Neuronal stem cell (in vitro differentiated cells): ENCODE measurements around the gene SUGP2.
A peak's percentile ranks its signal among the peaks of the same experiment; 100 is the strongest.

Experiments
- DNase-seq: peaks from one replicate; pipeline ENCODE4 v3.0.0-alpha.2; 2013; ENCODE audit warnings: low spot score
- H2AFZ ChIP-seq: one replicate; pipeline ENCODE4 v1.6.1; 2013; ENCODE audit warnings: mild to moderate bottlenecking, low read length, inconsistent platforms
- H2AK5ac ChIP-seq: 2 replicates; pipeline ENCODE4 v1.6.1; 2013; ENCODE audit warnings: low read depth, mild to moderate bottlenecking, inconsistent platforms, low read length, moderate library complexity, mixed read lengths
- H2BK120ac ChIP-seq: 2 replicates; pipeline ENCODE4 v1.6.1; 2013; ENCODE audit warnings: low read depth, mild to moderate bottlenecking, inconsistent platforms, low read length, moderate library complexity, mixed read lengths
- H2BK12ac ChIP-seq: one replicate; pipeline ENCODE4 v1.6.1; 2013; ENCODE audit warnings: low read length, inconsistent platforms
- H2BK15ac ChIP-seq: 2 replicates; pipeline ENCODE4 v1.6.1; 2013; ENCODE audit warnings: mild to moderate bottlenecking, low read length, inconsistent platforms, mixed read lengths
- H2BK5ac ChIP-seq: one replicate; pipeline ENCODE4 v1.6.1; 2013; ENCODE audit warnings: inconsistent platforms, mild to moderate bottlenecking, low read length, moderate library complexity
- H3K14ac ChIP-seq: one replicate; pipeline ENCODE4 v1.6.1; 2013; ENCODE audit warnings: low read length, inconsistent platforms
- H3K18ac ChIP-seq: 2 replicates; pipeline ENCODE4 v1.6.1; 2013; ENCODE audit warnings: low read length, inconsistent platforms
- H3K23ac ChIP-seq: 2 replicates; pipeline ENCODE4 v1.6.1; 2013; ENCODE audit warnings: low read depth, mild to moderate bottlenecking, mixed read lengths, low read length, inconsistent platforms; ENCODE audit not compliant: poor library complexity
- H3K27ac ChIP-seq: replicated peaks from 3 replicates; pipeline ENCODE4 v1.5.1; 2013; ENCODE audit warnings: low read length, inconsistent platforms
- H3K27me3 ChIP-seq, 3 experiments: 2 replicates each; pipeline ENCODE4 v1.6.1; 2013; ENCODE audit warnings: low read length in 3 of 3, mild to moderate bottlenecking in 2 of 3, inconsistent platforms in 1 of 3, low read depth in 1 of 3, mixed read lengths in 1 of 3, moderate library complexity in 1 of 3; ENCODE audit not compliant: control insufficient read depth in 3 of 3, insufficient read depth in 3 of 3
- H3K36me3 ChIP-seq, 2 donors: replicated peaks in 1 of 2; 2 replicates each; pipeline ENCODE4 v1.6.1; 2013; ENCODE audit warnings: low read length in 2 of 2; ENCODE audit not compliant: control insufficient read depth in 2 of 2, insufficient read depth in 2 of 2
- H3K4ac ChIP-seq: 2 replicates; pipeline ENCODE4 v1.6.1; 2013; ENCODE audit warnings: inconsistent platforms, mild to moderate bottlenecking, low read length, moderate library complexity
- H3K4me1 ChIP-seq, 2 donors: 1 replicate in 1 of 2; 2 replicates in 1 of 2; pipeline ENCODE4 v1.6.1; 2013; ENCODE audit warnings: low read length in 2 of 2, low read depth in 1 of 2; ENCODE audit not compliant: control insufficient read depth in 2 of 2, insufficient read depth in 1 of 2
- H3K4me2 ChIP-seq: one replicate; pipeline ENCODE4 v1.6.1; 2013; ENCODE audit warnings: mild to moderate bottlenecking, low read length, inconsistent platforms; ENCODE audit not compliant: insufficient read depth, poor library complexity, severe bottlenecking
- H3K4me3 ChIP-seq, 2 donors: 2 replicates each; pipeline ENCODE4 v1.5.1; 2013; ENCODE audit warnings: low read length in 2 of 2, mild to moderate bottlenecking in 2 of 2, inconsistent platforms in 1 of 2, moderate library complexity in 1 of 2
- H3K79me1 ChIP-seq: one replicate; pipeline ENCODE4 v1.6.1; 2013; ENCODE audit warnings: low read depth, mild to moderate bottlenecking, inconsistent platforms, low read length, moderate library complexity
- H3K9ac ChIP-seq: one replicate; pipeline ENCODE4 v1.6.1; 2013; ENCODE audit warnings: mild to moderate bottlenecking, low read depth, low read length, inconsistent platforms; ENCODE audit not compliant: poor library complexity
- H3K9me3 ChIP-seq, 2 donors: replicated peaks in 1 of 2; 2 replicates each; pipeline versions ENCODE3 to v1.6.1; 2013; ENCODE audit warnings: low read length in 2 of 2, mild to moderate bottlenecking in 2 of 2, inconsistent platforms in 1 of 2, low read depth in 1 of 2, mixed read lengths in 1 of 2, moderate library complexity in 1 of 2; ENCODE audit not compliant: control insufficient read depth in 2 of 2, insufficient read depth in 1 of 2
- H4K8ac ChIP-seq: one replicate; pipeline ENCODE4 v1.6.1; 2013; ENCODE audit warnings: low read depth, mild to moderate bottlenecking, inconsistent platforms, low read length, moderate library complexity
- H4K91ac ChIP-seq: one replicate; pipeline ENCODE4 v1.6.1; 2013; ENCODE audit warnings: low read length, low read depth, mild to moderate bottlenecking, inconsistent platforms; ENCODE audit not compliant: poor library complexity
- WGBS, 2 donors: extraction: QIAGEN DNeasy Blood & Tissue Kit; methylation state at CpG; one replicate each; pipeline ENCODE4 v1.1.7; 2013; ENCODE audit warnings: missing lambda C conversion rate in 2 of 2, mixed read lengths in 1 of 2; ENCODE audit not compliant: insufficient read length in 2 of 2, insufficient replicate concordance in 1 of 2; ENCODE audit errors: extremely low coverage in 2 of 2; 5-methylcytosine and 5-hydroxymethylcytosine counted together

The SUGP2 gene

DNA sequence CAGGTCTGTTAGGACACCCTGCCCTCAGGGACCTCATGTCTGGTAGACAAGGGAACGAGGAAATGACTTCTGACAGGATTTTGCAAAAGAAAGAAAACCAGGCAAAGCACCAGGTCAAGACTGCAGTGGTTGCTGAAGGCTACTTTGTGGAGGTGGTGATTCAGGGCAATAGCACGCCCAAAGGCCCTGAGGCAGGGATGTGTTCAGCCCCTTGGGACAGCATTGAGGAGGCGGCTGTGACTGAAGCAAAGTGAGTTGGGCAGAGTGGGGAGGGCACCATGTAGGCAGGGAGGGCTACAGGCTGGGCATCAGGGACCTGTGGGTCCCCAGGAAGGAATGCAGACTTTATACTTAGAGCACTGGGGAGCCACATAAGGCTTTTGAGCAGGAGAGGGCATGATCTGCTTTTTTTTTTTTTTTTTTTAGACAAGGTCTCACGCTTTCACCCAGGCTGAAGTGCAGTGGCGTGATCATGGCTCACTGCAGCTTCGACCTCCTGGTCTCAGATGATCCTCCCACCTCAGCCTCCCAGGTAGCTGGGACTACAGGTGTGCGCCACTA, 81.5 kb downstream of the SUGP2 start:
- Histone ChIP-seq H3K23ac (no peak overlapping the region), H3K27ac (no peak overlapping the region), H2AK5ac (no peak overlapping the region), H3K18ac (no peak overlapping the region), H2BK15ac (no peak overlapping the region), H2AFZ (no peak overlapping the region), H3K4me2 (no peak overlapping the region), H3K14ac (no peak overlapping the region), H3K27me3 (no peaks in the 10 kb centered on the region), H3K4me3 (no peak overlapping the region), H3K9me3 (no peaks in the 10 kb centered on the region), H3K36me3 (peaks cover under 1 to 5% of the 10 kb centered on the region in 2 donors), H2BK120ac (no peak overlapping the region), H2BK5ac (no peak overlapping the region), H3K4ac (no peak overlapping the region), H3K9ac (no peak overlapping the region), H4K8ac (no peak overlapping the region), H2BK12ac (no peak overlapping the region), H4K91ac (no peak overlapping the region), H3K79me1 (no peaks in the 10 kb centered on the region), H3K4me1 (no peaks in the 10 kb centered on the region)
- no peak for DNase-seq
- no CpG with 5 or more reads among the region's 7 CpGs for WGBS, 2 donors

GRCh38 chr19:18949858-18950257, 83.5 kb downstream of the SUGP2 start:
- no peaks in the 10 kb centered on the region for H3K27me3 ChIP-seq
- H3K27ac ChIP-seq: no peak overlapping the region
- H3K4me2 ChIP-seq: no peak overlapping the region
- no peak overlapping the region for H2AFZ ChIP-seq
- H2BK15ac ChIP-seq: no peak overlapping the region
- H3K9ac ChIP-seq: no peak overlapping the region
- H3K4me1 ChIP-seq: no peaks in the 10 kb centered on the region
- H4K91ac ChIP-seq: no peak overlapping the region
- no peak overlapping the region for H3K14ac ChIP-seq
- H4K8ac ChIP-seq: no peak overlapping the region
- H3K79me1 ChIP-seq: no peaks in the 10 kb centered on the region
- H2BK12ac ChIP-seq: no peak overlapping the region
- no peak overlapping the region for H3K23ac ChIP-seq
- H2BK120ac ChIP-seq: no peak overlapping the region
- no CpG with 5 or more reads among the region's 3 CpGs for WGBS, 2 donors
- no peak overlapping the region for H3K18ac ChIP-seq
- no peak for DNase-seq
- no peak overlapping the region for H2BK5ac ChIP-seq
- H2AK5ac ChIP-seq: no peak overlapping the region
- no peak overlapping the region for H3K4ac ChIP-seq
- H3K36me3 ChIP-seq: peaks cover 6 to 10% of the 10 kb centered on the region in 2 donors
- H3K9me3 ChIP-seq: no peaks in the 10 kb centered on the region
- no peak overlapping the region for H3K4me3 ChIP-seq

DNA sequence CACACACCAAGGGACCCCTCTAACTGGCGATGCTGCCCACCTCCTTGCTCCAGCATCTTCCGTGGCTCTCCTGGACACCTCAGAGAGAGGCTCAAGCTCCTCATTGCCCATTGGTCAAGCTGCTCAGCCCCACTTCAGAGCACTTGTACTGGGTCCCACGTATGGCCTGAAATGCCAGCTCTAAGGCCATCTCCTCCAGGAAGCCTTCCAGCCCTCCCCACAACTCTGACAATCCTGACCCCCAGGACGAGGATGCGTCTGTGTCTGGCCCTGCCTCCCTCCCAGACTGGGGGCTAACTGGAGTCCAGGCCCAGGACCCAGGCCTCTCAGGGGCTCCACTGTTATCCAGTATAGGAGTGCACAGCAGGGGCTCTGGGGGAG, 84.4 kb downstream of the SUGP2 start:
- Histone ChIP-seq H3K9me3 (no peaks in the 10 kb centered on the region), H3K4ac (no peak overlapping the region), H3K18ac (no peak overlapping the region), H3K4me1 (no peaks in the 10 kb centered on the region), H3K27ac (no peak overlapping the region), H3K23ac (no peak overlapping the region), H3K9ac (no peak overlapping the region), H2BK12ac (no peak overlapping the region), H4K8ac (no peak overlapping the region), H3K79me1 (peaks cover under 1% of the 10 kb centered on the region), H2AFZ (no peak overlapping the region), H3K4me3 (no peak overlapping the region), H3K27me3 (no peaks in the 10 kb centered on the region), H3K36me3 (peaks cover 6 to 10% of the 10 kb centered on the region in 2 donors), H2AK5ac (no peak overlapping the region), H2BK15ac (no peak overlapping the region), H2BK120ac (no peak overlapping the region), H3K4me2 (no peak overlapping the region), H4K91ac (no peak overlapping the region), H3K14ac (peak overlapping the region; percentile 17), H2BK5ac (no peak overlapping the region)
- no CpG with 5 or more reads among the region's 5 CpGs for WGBS, 2 donors
- DNase-seq: no peak

GRCh38 chr19:18948075-18948975, 85.0 kb downstream of the SUGP2 start:
- no peak overlapping the region for H4K8ac ChIP-seq
- H2BK5ac ChIP-seq: no peak overlapping the region
- no peak overlapping the region for H2AFZ ChIP-seq
- H3K27ac ChIP-seq: no peak overlapping the region
- no peaks in the 10 kb centered on the region for H3K9me3 ChIP-seq
- H4K91ac ChIP-seq: no peak overlapping the region
- WGBS, 2 donors: no CpG with 5 or more reads among the region's 15 CpGs
- no peak overlapping the region for H2BK120ac ChIP-seq
- no peak overlapping the region for H3K14ac ChIP-seq
- no peak for DNase-seq
- no peak overlapping the region for H3K4ac ChIP-seq
- no peak overlapping the region for H3K4me3 ChIP-seq
- no peak overlapping the region for H3K9ac ChIP-seq
- H2AK5ac ChIP-seq: no peak overlapping the region
- H3K27me3 ChIP-seq: no peaks in the 10 kb centered on the region
- peaks cover 6 to 10% of the 10 kb centered on the region in 2 donors for H3K36me3 ChIP-seq
- H2BK12ac ChIP-seq: no peak overlapping the region
- H3K4me1 ChIP-seq: no peaks in the 10 kb centered on the region
- peaks cover 2% of the 10 kb centered on the region for H3K79me1 ChIP-seq
- no peak overlapping the region for H2BK15ac ChIP-seq
- peak overlapping the region; percentile 35 for H3K18ac ChIP-seq
- H3K4me2 ChIP-seq: no peak overlapping the region
- peak overlapping the region; percentile 80 for H3K23ac ChIP-seq
